ENCODE measurements around the gene VAMP4.

VAMP4 gene

GRCh38 chr1:171741872-171742576, at the start of gene VAMP4:
TSS of gene VAMP4 (minus strand) at chr1:171742065. CDS start at chr1:171738414, 3,651 bp downstream.
- Histone ChIP-seq H3K9ac (ENCODE audit: low read depth in 1 of 2, low read length in 2 of 2) (peak within 1 kb of the TSS; percentile 96), H3K27ac (ENCODE audit: low read depth in 2 of 2, low read length in 2 of 2) (peak within 1 kb of the TSS; percentile 97), H3K4me3 (ENCODE audit: low read length in 2 of 2) (peak within 1 kb of the TSS; percentile 94 to 98), H3K9me3 (ENCODE audit: control insufficient read depth in 2 of 2, low read length in 2 of 2) (no peaks in the 10 kb centered on the region), H3K4me1 (ENCODE audit: control insufficient read depth in 2 of 2, insufficient read depth in 2 of 2, low read length in 2 of 2) (peaks cover 9 to 16% of the 10 kb centered on the region in 2 donors), H3K27me3 (ENCODE audit: control insufficient read depth in 2 of 2, insufficient read depth in 2 of 2, low read length in 2 of 2) (no peaks in the 10 kb centered on the region), H3K36me3 (ENCODE audit: control insufficient read depth in 2 of 2, insufficient read depth in 2 of 2, low read length in 2 of 2) (peaks cover 2 to 6% of the 10 kb centered on the region in 2 donors)

GRCh38 chr1:171790318-171790717, 48.5 kb upstream of the VAMP4 start:
- no peaks in the 10 kb centered on the region for H3K4me1 ChIP-seq (ENCODE audit: control insufficient read depth in 2 of 2, insufficient read depth in 2 of 2, low read length in 2 of 2)
- H3K27me3 ChIP-seq (ENCODE audit: control insufficient read depth in 2 of 2, insufficient read depth in 2 of 2, low read length in 2 of 2), result no peaks in the 10 kb centered on the region
- H3K36me3 ChIP-seq (ENCODE audit: control insufficient read depth in 2 of 2, insufficient read depth in 2 of 2, low read length in 2 of 2), result peaks cover 84 to 94% of the 10 kb centered on the region in 2 donors
- H3K4me3 ChIP-seq (ENCODE audit: low read length in 2 of 2), result no peak overlapping the region
- no peak overlapping the region for H3K27ac ChIP-seq (ENCODE audit: low read depth in 2 of 2, low read length in 2 of 2)
- no peaks in the 10 kb centered on the region for H3K9me3 ChIP-seq (ENCODE audit: control insufficient read depth in 2 of 2, low read length in 2 of 2)
- H3K9ac ChIP-seq (ENCODE audit: low read depth in 1 of 2, low read length in 2 of 2), result no peak overlapping the region

GRCh38 chr1:171788696-171789095, 46.8 kb upstream of the VAMP4 start:
- Histone ChIP-seq H3K4me1 (ENCODE audit: control insufficient read depth in 2 of 2, insufficient read depth in 2 of 2, low read length in 2 of 2) (no peaks in the 10 kb centered on the region), H3K27ac (ENCODE audit: low read depth in 2 of 2, low read length in 2 of 2) (no peak overlapping the region), H3K36me3 (ENCODE audit: control insufficient read depth in 2 of 2, insufficient read depth in 2 of 2, low read length in 2 of 2) (peaks cover 81 to 85% of the 10 kb centered on the region in 2 donors), H3K4me3 (ENCODE audit: low read length in 2 of 2) (no peak overlapping the region), H3K9me3 (ENCODE audit: control insufficient read depth in 2 of 2, low read length in 2 of 2) (no peaks in the 10 kb centered on the region), H3K27me3 (ENCODE audit: control insufficient read depth in 2 of 2, insufficient read depth in 2 of 2, low read length in 2 of 2) (no peaks in the 10 kb centered on the region), H3K9ac (ENCODE audit: low read depth in 1 of 2, low read length in 2 of 2) (no peak overlapping the region)

- Histone ChIP-seq H3K9me3 (ENCODE audit: control insufficient read depth in 2 of 2, low read length in 2 of 2) (no peaks in the 10 kb centered on the region), H3K27ac (ENCODE audit: low read depth in 2 of 2, low read length in 2 of 2) (no peak overlapping the region), H3K27me3 (ENCODE audit: control insufficient read depth in 2 of 2, insufficient read depth in 2 of 2, low read length in 2 of 2) (no peaks in the 10 kb centered on the region), H3K4me1 (ENCODE audit: control insufficient read depth in 2 of 2, insufficient read depth in 2 of 2, low read length in 2 of 2) (peaks cover under 1% of the 10 kb centered on the region in 2 donors), H3K36me3 (ENCODE audit: control insufficient read depth in 2 of 2, insufficient read depth in 2 of 2, low read length in 2 of 2) (peaks cover 78 to 81% of the 10 kb centered on the region in 2 donors), H3K4me3 (ENCODE audit: low read length in 2 of 2) (no peak overlapping the region), H3K9ac (ENCODE audit: low read depth in 1 of 2, low read length in 2 of 2) (no peak overlapping the region)
Observed at GRCh38 chr1:171787686-171788480, 46.0 kb upstream of the VAMP4 start.

GRCh38 chr1:171786534-171786933, 44.7 kb upstream of the VAMP4 start:
- peaks cover 65 to 68% of the 10 kb centered on the region in 2 donors for H3K36me3 ChIP-seq (ENCODE audit: control insufficient read depth in 2 of 2, insufficient read depth in 2 of 2, low read length in 2 of 2)

GRCh38 chr1:171785766-171786165, 43.9 kb upstream of the VAMP4 start:
- Histone ChIP-seq H3K9ac (ENCODE audit: low read depth in 1 of 2, low read length in 2 of 2) (no peak overlapping the region), H3K36me3 (ENCODE audit: control insufficient read depth in 2 of 2, insufficient read depth in 2 of 2, low read length in 2 of 2) (peaks cover 57 to 60% of the 10 kb centered on the region in 2 donors), H3K27me3 (ENCODE audit: control insufficient read depth in 2 of 2, insufficient read depth in 2 of 2, low read length in 2 of 2) (no peaks in the 10 kb centered on the region), H3K27ac (ENCODE audit: low read depth in 2 of 2, low read length in 2 of 2) (no peak overlapping the region), H3K4me1 (ENCODE audit: control insufficient read depth in 2 of 2, insufficient read depth in 2 of 2, low read length in 2 of 2) (peaks cover 8 to 9% of the 10 kb centered on the region in 2 donors), H3K9me3 (ENCODE audit: control insufficient read depth in 2 of 2, low read length in 2 of 2) (no peaks in the 10 kb centered on the region), H3K4me3 (ENCODE audit: low read length in 2 of 2) (no peak overlapping the region)

More at GRCh38 chr1:171786534-171786933, 44.7 kb upstream of the VAMP4 start:
- Histone ChIP-seq H3K4me1 (ENCODE audit: control insufficient read depth in 2 of 2, insufficient read depth in 2 of 2, low read length in 2 of 2) (peaks cover 5 to 9% of the 10 kb centered on the region in 2 donors), H3K27me3 (ENCODE audit: control insufficient read depth in 2 of 2, insufficient read depth in 2 of 2, low read length in 2 of 2) (no peaks in the 10 kb centered on the region), H3K9ac (ENCODE audit: low read depth in 1 of 2, low read length in 2 of 2) (no peak overlapping the region), H3K9me3 (ENCODE audit: control insufficient read depth in 2 of 2, low read length in 2 of 2) (no peaks in the 10 kb centered on the region), H3K27ac (ENCODE audit: low read depth in 2 of 2, low read length in 2 of 2) (no peak overlapping the region), H3K4me3 (ENCODE audit: low read length in 2 of 2) (no peak overlapping the region)

GRCh38 chr1:171784784-171785183, 42.9 kb upstream of the VAMP4 start:
- peaks cover 49 to 51% of the 10 kb centered on the region in 2 donors for H3K36me3 ChIP-seq (ENCODE audit: control insufficient read depth in 2 of 2, insufficient read depth in 2 of 2, low read length in 2 of 2)
- no peaks in the 10 kb centered on the region for H3K27me3 ChIP-seq (ENCODE audit: control insufficient read depth in 2 of 2, insufficient read depth in 2 of 2, low read length in 2 of 2)
- peaks cover 10 to 15% of the 10 kb centered on the region in 2 donors for H3K4me1 ChIP-seq (ENCODE audit: control insufficient read depth in 2 of 2, insufficient read depth in 2 of 2, low read length in 2 of 2)
- no peak overlapping the region for H3K9ac ChIP-seq (ENCODE audit: low read depth in 1 of 2, low read length in 2 of 2)
- no peaks in the 10 kb centered on the region for H3K9me3 ChIP-seq (ENCODE audit: control insufficient read depth in 2 of 2, low read length in 2 of 2)
- no peak overlapping the region for H3K4me3 ChIP-seq (ENCODE audit: low read length in 2 of 2)
- H3K27ac ChIP-seq (ENCODE audit: low read depth in 2 of 2, low read length in 2 of 2), result no peak overlapping the region

GRCh38 chr1:171783816-171784530, 42.1 kb upstream of the VAMP4 start:
- H3K4me1 ChIP-seq (ENCODE audit: control insufficient read depth in 2 of 2, insufficient read depth in 2 of 2, low read length in 2 of 2), result peaks cover 10 to 15% of the 10 kb centered on the region in 2 donors
- no peak overlapping the region for H3K4me3 ChIP-seq (ENCODE audit: low read length in 2 of 2)

GRCh38 chr1:171781176-171781875, 39.5 kb upstream of the VAMP4 start, which contains the start of gene METTL13:
TSS of gene METTL13 (plus strand) at chr1:171781660. CDS start at chr1:171781968, 308 bp downstream.
- H3K36me3 ChIP-seq (ENCODE audit: control insufficient read depth in 2 of 2, insufficient read depth in 2 of 2, low read length in 2 of 2), result peaks cover 20 to 21% of the 10 kb centered on the region in 2 donors
- H3K27ac ChIP-seq (ENCODE audit: low read depth in 2 of 2, low read length in 2 of 2), result peak within 1 kb of the TSS; percentile 80 to 90
- peak within 1 kb of the TSS; percentile 83 to 98 for H3K9ac ChIP-seq (ENCODE audit: low read depth in 1 of 2, low read length in 2 of 2)
- H3K27me3 ChIP-seq (ENCODE audit: control insufficient read depth in 2 of 2, insufficient read depth in 2 of 2, low read length in 2 of 2), result no peaks in the 10 kb centered on the region
- H3K4me1 ChIP-seq (ENCODE audit: control insufficient read depth in 2 of 2, insufficient read depth in 2 of 2, low read length in 2 of 2), result peaks cover 10 to 15% of the 10 kb centered on the region in 2 donors
- no peaks in the 10 kb centered on the region for H3K9me3 ChIP-seq (ENCODE audit: control insufficient read depth in 2 of 2, low read length in 2 of 2)
- peak within 1 kb of the TSS; percentile 92 to 99 for H3K4me3 ChIP-seq (ENCODE audit: low read length in 2 of 2)

More at GRCh38 chr1:171783816-171784530, 42.1 kb upstream of the VAMP4 start:
- Histone ChIP-seq H3K36me3 (ENCODE audit: control insufficient read depth in 2 of 2, insufficient read depth in 2 of 2, low read length in 2 of 2) (peaks cover 43 to 46% of the 10 kb centered on the region in 2 donors), H3K27me3 (ENCODE audit: control insufficient read depth in 2 of 2, insufficient read depth in 2 of 2, low read length in 2 of 2) (no peaks in the 10 kb centered on the region), H3K9ac (ENCODE audit: low read depth in 1 of 2, low read length in 2 of 2) (no peak overlapping the region), H3K9me3 (ENCODE audit: control insufficient read depth in 2 of 2, low read length in 2 of 2) (no peaks in the 10 kb centered on the region), H3K27ac (ENCODE audit: low read depth in 2 of 2, low read length in 2 of 2) (no peak overlapping the region)

All from mucosa of rectum (tissue), 2 donors.